Activated T-helper 2 cell treated with anti-CD3 and anti-CD28 coated beads, Interferon-gamma antibody, Interleukin-2, Interleukin-4, amounts not matched to agents 10 μg/mL and 5 μg/mL and 100 μg/mL, durations not matched to agents 14 hours and 24 hours and 36 hours (primary cell): ENCODE measurements around the gene CDHR3. TPM values are rescaled to one million over a fixed set of nuclear protein-coding genes. Genes with fewer than 3 reads are reported as not detected.

ENCODE experiments used
- DNase-seq: peaks from one replicate; pipeline ENCODE4 v3.0.0; 2021; ENCODE audit warnings: low spot score
- H3K27ac Mint-ChIP-seq: one replicate; pipeline ENCODE4 v1.8.0; 2021; ENCODE audit warnings: mixed read lengths
- H3K27me3 Mint-ChIP-seq: one replicate; pipeline ENCODE4 v1.8.0; 2021; ENCODE audit warnings: low read depth, mixed read lengths
- H3K36me3 Mint-ChIP-seq: one replicate; pipeline ENCODE4 v1.8.0; 2021; ENCODE audit warnings: low read depth, mixed read lengths
- H3K4me1 Mint-ChIP-seq: one replicate; pipeline ENCODE4 v1.8.0; 2021; ENCODE audit warnings: low read depth, mixed read lengths
- H3K4me3 Mint-ChIP-seq: one replicate; pipeline ENCODE4 v1.8.0; 2021; ENCODE audit warnings: low read depth, mild to moderate bottlenecking, moderate library complexity, mixed read lengths
- H3K9me3 Mint-ChIP-seq: one replicate; pipeline ENCODE4 v1.8.0; 2021; ENCODE audit warnings: mixed read lengths
- intact Hi-C: fragments of 100-400 bp; cut with micrococcal nuclease; formaldehyde crosslinking; loops from one replicate; pipeline ENCODE4 v1.15.1; 2023
- total RNA-seq: library from RNA; stranded (reverse); gene quantifications from 2 replicates; pipeline ENCODE4 v1.2.3, GENCODE V29; 2022

CDHR3 gene
- total RNA-seq, 1 donor from 2014 or later = 0.98 TPM

DNA sequence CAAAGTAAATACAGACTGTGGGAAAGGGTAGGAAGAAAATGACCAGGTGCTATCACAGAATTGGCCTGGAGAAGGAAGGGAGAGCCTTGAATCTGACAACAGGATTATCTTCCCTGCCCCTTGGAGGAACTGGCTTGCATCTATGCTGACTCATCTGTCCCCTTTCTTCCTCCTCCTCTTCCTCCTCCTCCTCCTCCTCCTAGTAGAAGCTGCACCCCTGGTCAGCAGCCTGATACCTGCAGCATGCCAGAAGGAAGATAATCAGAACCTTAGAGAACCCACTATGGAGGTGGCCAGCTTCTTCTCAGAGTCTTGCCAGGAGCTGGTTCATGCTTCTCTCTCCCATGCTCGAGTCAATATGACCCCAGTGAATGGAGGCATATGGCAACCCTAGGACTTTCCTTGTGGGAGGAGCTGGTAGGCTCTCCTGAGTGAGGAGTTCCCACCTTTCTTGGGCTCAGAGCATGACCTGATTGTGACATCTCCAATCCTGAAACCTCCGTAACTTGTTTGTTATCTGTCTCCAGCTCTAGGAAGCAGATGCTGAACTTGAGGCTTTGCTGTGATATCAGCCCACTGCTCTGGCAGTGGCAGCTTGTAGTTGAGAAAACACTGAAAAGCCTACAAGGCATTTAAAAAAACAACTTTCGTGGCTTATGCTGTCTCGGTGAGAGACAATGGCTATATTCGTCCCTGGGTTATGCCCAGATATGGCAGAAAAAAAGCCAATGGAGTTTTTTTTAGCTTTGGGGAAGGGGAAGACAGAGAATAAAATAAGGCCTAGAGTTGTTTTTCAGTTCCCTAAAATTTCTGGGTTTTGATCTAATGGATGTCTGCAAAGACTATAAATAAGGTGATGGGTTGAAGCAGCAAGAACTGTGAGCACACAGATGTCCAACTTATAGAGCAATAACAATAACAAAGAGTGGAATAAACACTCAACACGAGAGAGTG lies 60.6 kb downstream of the CDHR3 start:
- intact Hi-C loops = loop anchor here (2.0 to 5.0 kb wide), 5 partner anchors 149 to 1081 kb away; no protein-coding TSS in a partner anchor
- H3K27me3 Mint-ChIP-seq = peaks cover 9% of the 10 kb centered on the region
- H3K4me1 Mint-ChIP-seq = peaks cover 51% of the 10 kb centered on the region
- H3K27ac Mint-ChIP-seq = peak overlapping the region; percentile 55
- no peaks in the 10 kb centered on the region for H3K36me3 Mint-ChIP-seq
- H3K9me3 Mint-ChIP-seq = no peaks in the 10 kb centered on the region
- DNase-seq = no peak
- no peak overlapping the region for H3K4me3 Mint-ChIP-seq

DNA sequence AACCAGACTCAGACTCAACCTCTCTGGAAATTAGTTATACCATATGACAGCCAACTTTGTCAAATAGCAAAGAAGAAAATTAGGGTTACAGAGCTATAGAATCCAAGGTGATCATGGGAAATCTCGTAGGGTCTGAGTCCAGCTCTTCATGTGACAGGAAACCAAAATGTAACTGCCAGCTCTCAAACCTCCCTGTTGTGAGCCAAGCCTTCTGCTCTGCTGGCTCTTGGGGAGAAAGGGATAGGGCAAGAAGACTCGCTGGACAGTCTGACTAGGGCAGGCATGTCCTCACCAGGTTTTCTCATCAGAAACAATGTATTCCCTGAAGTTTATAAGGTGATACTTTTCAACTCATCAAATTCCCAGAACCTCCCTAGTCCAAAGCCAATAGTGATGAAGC lies 63.0 kb downstream of the CDHR3 start:
- intact Hi-C loops = no loop called here
- no peak overlapping the region for H3K27ac Mint-ChIP-seq
- no peaks in the 10 kb centered on the region for H3K36me3 Mint-ChIP-seq
- peaks cover 15% of the 10 kb centered on the region for H3K27me3 Mint-ChIP-seq
- H3K4me3 Mint-ChIP-seq = no peak overlapping the region
- no peaks in the 10 kb centered on the region for H3K9me3 Mint-ChIP-seq
- peaks cover 44% of the 10 kb centered on the region for H3K4me1 Mint-ChIP-seq
- DNase-seq = no peak

DNA sequence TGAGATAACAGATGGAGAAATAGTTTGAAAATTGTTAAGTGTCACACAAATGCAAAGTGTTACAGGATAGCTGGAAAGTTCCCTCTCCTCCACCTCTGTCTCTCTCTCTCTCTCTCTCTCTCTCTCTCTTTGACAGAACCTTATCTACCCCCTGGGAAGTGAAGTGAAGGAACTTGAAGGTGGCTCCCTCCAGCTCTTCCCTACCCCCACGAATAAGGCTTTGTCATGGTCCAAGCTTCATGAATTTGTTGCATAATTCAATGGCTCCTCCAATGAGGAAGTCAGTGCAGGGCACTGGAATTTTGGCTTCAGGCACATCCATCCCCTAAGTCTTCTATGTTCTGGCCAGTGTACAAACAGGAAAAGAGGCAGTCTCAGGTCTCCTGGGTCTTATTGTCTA lies 66.4 kb downstream of the CDHR3 start:
- Mint-ChIP-seq H3K27ac (no peak overlapping the region), H3K9me3 (no peaks in the 10 kb centered on the region), H3K4me3 (no peak overlapping the region), H3K4me1 (peaks cover 13% of the 10 kb centered on the region), H3K36me3 (no peaks in the 10 kb centered on the region), H3K27me3 (peaks cover 36% of the 10 kb centered on the region)
- no peak for DNase-seq
- intact Hi-C loops = no loop called here

DNA sequence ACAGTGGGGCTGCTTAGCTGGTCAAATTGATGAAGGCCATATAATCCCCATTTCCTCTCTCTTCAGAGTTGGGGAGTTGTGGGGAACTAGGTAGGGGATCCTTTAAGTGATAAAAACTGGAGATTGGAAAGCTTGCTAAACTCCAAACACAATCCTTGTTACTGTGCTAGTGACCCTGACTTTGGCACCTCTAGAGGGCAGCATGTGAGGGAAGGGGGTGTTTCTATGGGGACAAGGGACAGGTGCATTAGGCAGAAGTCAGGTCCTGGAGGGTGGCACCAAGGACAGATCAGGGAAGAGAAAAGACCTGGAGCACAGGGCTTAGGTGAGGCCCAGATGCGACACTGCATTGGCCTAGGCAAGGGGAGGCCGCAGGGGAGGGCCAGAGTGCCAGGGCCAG lies 66.9 kb downstream of the CDHR3 start:
- H3K4me1 Mint-ChIP-seq = peaks cover 9% of the 10 kb centered on the region
- no peak for DNase-seq
- no peaks in the 10 kb centered on the region for H3K36me3 Mint-ChIP-seq
- no peaks in the 10 kb centered on the region for H3K9me3 Mint-ChIP-seq
- intact Hi-C loops = no loop called here
- H3K27me3 Mint-ChIP-seq = peaks cover 36% of the 10 kb centered on the region
- H3K27ac Mint-ChIP-seq = no peak overlapping the region
- H3K4me3 Mint-ChIP-seq = no peak overlapping the region

DNA sequence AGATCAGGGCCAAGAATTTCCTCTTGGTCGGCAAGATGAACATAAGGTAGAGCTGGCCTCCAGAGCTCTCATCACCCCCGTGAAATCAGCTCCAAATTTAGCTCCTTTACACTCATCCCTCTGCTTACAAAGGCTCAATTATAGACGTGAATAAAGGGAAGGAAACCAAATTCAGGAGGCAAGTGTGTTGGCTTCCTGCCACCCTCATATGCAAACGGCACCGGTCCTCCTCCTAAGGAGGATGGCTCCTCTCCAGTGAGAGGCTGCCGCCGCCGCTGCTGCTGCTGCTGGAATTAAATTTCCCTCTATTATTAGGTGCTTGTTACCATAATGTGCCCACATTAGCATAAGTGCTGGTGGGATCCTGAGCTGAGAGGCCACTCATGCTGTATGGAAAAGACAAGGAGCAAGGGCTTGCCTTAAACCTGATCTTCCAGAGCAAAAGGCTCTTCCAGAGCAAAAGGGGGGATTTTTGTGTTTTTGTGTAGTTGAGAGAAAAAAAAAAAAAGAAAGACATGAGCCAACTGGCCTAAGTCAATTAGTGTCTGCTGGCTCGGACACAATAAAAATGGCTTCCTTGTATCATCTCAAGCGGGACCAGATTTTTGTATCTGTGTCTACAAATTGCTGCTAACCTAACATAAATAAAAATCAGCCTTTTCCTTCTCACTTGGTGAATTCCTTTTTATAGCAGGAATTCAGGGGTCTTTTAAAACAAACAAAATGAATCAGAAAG lies 68.4 kb downstream of the CDHR3 start:
- Mint-ChIP-seq H3K36me3 (no peaks in the 10 kb centered on the region), H3K4me3 (no peak overlapping the region), H3K27me3 (peaks cover 36% of the 10 kb centered on the region), H3K27ac (no peak overlapping the region), H3K4me1 (no peaks in the 10 kb centered on the region), H3K9me3 (no peaks in the 10 kb centered on the region)
- intact Hi-C loops = no loop called here
- no peak for DNase-seq

DNA sequence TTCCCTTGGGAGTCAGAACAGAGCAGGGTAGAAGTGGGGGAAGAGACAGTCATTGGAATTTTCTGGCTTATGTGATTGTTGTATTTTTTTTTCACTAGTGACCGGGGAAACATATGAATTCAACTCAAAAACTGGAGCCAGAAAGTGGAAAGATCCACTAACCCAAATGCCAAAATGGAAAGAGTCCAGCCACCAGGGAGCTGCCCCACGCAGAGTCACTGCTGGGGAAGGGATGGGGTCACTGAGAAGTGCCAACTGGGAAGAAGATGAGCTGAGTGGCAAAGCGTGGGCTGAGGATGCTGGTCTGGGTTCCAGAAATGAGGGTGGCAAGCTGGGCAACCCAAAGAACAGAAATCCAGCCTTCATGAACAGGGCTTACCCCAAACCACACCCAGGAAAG lies 69.2 kb downstream of the CDHR3 start:
- H3K4me3 Mint-ChIP-seq = no peak overlapping the region
- H3K36me3 Mint-ChIP-seq = no peaks in the 10 kb centered on the region
- no peak overlapping the region for H3K27ac Mint-ChIP-seq
- intact Hi-C loops = no loop called here
- H3K27me3 Mint-ChIP-seq = peaks cover 34% of the 10 kb centered on the region
- no peaks in the 10 kb centered on the region for H3K4me1 Mint-ChIP-seq
- no peaks in the 10 kb centered on the region for H3K9me3 Mint-ChIP-seq
- no peak for DNase-seq

DNA sequence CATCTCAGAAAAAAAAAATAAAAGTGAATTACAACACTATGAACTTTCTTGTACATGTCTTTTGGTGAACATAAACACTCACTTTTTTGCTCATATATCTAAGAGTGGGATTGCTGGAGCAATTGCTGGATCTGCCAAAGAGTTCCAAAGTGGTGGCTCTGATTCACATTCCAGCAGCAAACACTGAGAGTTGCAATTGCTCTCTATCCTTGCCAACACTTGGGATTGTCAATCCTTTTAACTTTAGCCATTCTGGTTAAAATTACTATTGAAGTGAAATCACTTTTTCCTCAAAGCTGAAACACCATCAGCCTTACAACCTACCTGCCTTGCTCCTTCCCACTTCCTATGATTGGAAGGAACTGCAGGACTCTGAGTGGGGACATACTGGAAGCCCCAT lies 70.7 kb downstream of the CDHR3 start:
- Mint-ChIP-seq H3K27me3 (peaks cover 32% of the 10 kb centered on the region), H3K4me3 (no peak overlapping the region), H3K4me1 (no peaks in the 10 kb centered on the region), H3K9me3 (no peaks in the 10 kb centered on the region), H3K27ac (no peak overlapping the region), H3K36me3 (no peaks in the 10 kb centered on the region)
- intact Hi-C loops = no loop called here
- no peak for DNase-seq

DNA sequence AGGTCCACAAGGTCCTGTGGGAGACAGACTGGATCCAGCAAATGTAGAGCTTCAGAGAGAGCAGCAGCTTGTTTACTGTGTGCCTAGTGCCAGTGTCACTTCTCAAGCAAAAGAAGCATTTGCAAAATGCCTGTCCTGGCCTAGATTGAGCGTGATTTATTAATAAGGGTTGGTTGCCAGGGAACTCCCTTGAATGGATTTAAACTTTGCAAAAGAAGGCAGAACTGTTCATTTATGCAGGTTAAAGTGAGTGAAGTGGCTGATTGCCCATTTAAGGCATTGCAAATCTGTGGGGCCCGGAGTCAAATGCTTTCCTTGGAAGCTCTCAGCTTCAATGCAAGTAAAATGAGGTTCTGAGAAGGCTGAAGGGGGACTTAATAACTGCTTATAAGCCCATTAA lies 71.3 kb downstream of the CDHR3 start:
- peaks cover 30% of the 10 kb centered on the region for H3K27me3 Mint-ChIP-seq
- DNase-seq = no peak
- no peak overlapping the region for H3K27ac Mint-ChIP-seq
- H3K4me1 Mint-ChIP-seq = no peaks in the 10 kb centered on the region
- no peaks in the 10 kb centered on the region for H3K36me3 Mint-ChIP-seq
- intact Hi-C loops = no loop called here
- H3K9me3 Mint-ChIP-seq = no peaks in the 10 kb centered on the region
- no peak overlapping the region for H3K4me3 Mint-ChIP-seq

DNA sequence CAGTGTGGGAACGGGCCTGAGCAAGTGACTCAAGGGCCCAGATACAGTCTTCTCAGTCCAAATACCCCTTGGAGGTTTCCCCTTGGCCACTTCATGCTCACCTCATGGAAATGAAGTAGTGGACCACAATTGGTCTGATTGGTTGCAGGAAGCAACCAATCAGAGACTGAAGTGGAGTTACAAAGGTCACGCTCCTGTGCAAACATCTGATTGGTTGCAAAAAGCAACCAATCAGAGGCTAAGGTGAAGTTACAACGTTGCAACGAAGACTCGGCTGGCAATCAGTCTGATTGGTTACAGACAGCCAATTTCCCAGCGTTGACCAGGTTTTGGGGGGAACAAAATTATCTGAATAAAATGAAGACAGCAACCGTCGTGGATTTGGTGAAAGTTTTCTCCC lies 72.5 kb downstream of the CDHR3 start:
- Mint-ChIP-seq H3K4me3 (no peak overlapping the region), H3K9me3 (no peaks in the 10 kb centered on the region), H3K36me3 (no peaks in the 10 kb centered on the region), H3K27ac (no peak overlapping the region), H3K27me3 (peaks cover 24% of the 10 kb centered on the region), H3K4me1 (no peaks in the 10 kb centered on the region)
- intact Hi-C loops = no loop called here
- no peak for DNase-seq

DNA sequence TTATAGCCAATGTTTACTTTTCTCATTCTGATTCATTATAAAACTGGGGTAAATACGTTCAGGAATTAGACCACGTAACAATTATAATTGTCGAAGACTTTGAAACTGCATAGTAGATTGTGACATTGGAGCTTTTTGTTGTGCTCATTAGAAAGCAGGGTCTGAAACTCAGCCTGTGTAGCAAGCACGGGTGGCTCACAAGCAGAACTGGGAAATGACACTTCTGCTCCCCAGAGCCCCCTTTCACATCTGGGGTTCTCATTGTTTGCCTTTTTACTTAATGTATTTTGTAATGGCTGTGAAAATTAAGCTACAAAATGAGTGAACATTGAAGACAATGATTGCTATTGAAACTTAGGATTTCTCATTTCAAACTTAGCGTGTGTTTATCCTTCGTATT lies 72.9 kb downstream of the CDHR3 start:
- no peaks in the 10 kb centered on the region for H3K4me1 Mint-ChIP-seq
- H3K36me3 Mint-ChIP-seq = no peaks in the 10 kb centered on the region
- peaks cover 23% of the 10 kb centered on the region for H3K27me3 Mint-ChIP-seq
- intact Hi-C loops = no loop called here
- DNase-seq = no peak
- H3K4me3 Mint-ChIP-seq = no peak overlapping the region
- H3K27ac Mint-ChIP-seq = no peak overlapping the region
- no peaks in the 10 kb centered on the region for H3K9me3 Mint-ChIP-seq

DNA sequence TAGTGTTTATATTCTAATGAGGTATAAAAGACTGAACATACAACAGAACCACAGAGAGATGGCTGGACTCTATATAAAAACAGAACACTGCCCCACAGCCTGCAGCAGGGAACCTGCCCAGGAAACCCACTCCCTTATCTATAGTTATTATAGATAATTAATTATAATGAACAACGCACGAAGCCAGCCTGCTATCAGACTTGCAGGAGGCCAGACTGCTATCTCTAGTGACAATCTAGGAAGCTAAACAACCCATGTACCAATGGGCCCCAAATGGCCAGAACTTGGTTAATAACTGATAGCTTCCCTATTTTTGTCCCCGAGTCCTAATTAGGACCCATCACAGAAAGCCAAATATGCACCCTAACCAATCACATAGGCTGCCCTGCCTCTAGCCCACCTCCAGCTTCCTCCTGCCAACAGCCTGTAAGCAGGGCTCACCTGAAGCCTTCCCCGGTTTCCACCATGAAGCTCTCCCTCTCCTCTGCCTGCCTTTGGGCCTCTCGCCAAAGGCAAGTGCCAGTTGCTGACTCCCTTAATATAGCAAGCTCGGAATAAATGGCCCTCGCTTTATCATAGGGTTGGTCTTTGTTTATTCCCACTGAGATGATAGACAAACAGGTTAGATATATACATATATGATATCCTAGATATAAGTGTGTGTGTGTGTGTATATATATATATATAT lies 74.6 kb downstream of the CDHR3 start:
- DNase-seq = no peak
- intact Hi-C loops = no loop called here
- H3K9me3 Mint-ChIP-seq = no peaks in the 10 kb centered on the region
- no peak overlapping the region for H3K27ac Mint-ChIP-seq
- H3K36me3 Mint-ChIP-seq = no peaks in the 10 kb centered on the region
- no peak overlapping the region for H3K4me3 Mint-ChIP-seq
- peaks cover 3% of the 10 kb centered on the region for H3K4me1 Mint-ChIP-seq
- H3K27me3 Mint-ChIP-seq = peaks cover 10% of the 10 kb centered on the region

DNA sequence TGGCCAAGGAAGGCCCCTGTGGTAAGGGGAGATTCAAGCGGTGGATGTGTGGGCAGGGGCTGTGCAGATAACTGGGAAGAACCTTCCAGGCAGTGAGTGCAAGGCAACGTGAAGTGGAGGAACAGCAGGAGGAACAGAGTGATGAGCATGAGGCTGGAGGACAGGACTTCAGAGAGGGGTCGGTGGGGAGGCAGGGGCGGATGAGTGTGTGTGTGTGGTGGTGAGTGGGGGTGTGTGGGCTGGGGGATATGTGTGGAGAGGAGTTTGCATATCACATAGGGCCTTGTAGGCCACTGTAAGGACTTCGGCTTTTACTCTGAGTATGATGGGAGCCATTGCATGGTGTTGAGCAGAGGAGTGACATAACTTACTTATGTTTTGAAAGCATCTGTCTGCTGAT lies 75.2 kb downstream of the CDHR3 start:
- H3K36me3 Mint-ChIP-seq = no peaks in the 10 kb centered on the region
- H3K27me3 Mint-ChIP-seq = peaks cover 5% of the 10 kb centered on the region
- H3K27ac Mint-ChIP-seq = no peak overlapping the region
- H3K4me3 Mint-ChIP-seq = no peak overlapping the region
- intact Hi-C loops = no loop called here
- no peaks in the 10 kb centered on the region for H3K9me3 Mint-ChIP-seq
- peaks cover 6% of the 10 kb centered on the region for H3K4me1 Mint-ChIP-seq
- no peak for DNase-seq

DNA sequence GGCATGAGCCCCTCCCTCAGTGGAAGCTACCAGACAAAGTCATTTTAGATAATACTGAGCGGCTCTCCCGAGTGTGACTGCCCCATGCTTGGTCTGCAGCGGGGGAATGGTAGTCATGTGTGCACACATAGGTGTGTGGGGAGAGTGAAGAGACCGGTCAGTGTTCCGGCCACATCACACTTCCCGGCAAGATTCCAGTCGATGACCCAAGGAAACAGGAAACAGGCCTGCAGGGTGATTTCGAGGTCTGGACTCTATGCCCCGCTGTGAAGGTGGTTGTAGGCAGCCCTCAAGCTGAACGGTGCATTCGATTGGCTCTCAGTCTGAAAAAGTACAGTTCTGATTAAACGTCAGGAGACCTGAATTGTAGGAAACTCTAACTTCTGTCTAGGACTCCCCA lies 75.9 kb downstream of the CDHR3 start:
- no peak overlapping the region for H3K27ac Mint-ChIP-seq
- no peak overlapping the region for H3K4me3 Mint-ChIP-seq
- H3K4me1 Mint-ChIP-seq = peaks cover 6% of the 10 kb centered on the region
- H3K27me3 Mint-ChIP-seq = peaks cover 5% of the 10 kb centered on the region
- no peaks in the 10 kb centered on the region for H3K9me3 Mint-ChIP-seq
- intact Hi-C loops = no loop called here
- H3K36me3 Mint-ChIP-seq = no peaks in the 10 kb centered on the region
- no peak for DNase-seq
